Pancreas (tissue), 10 donors: ENCODE data around the gene WBP1L. TPM values are rescaled to one million over a fixed set of nuclear protein-coding genes. Genes with fewer than 3 reads are reported as not detected.

Experiments used
- ATAC-seq, 4 donors: fragments of 200-7000 bp; cut with Tn5 transposase; one replicate each; pipeline versions ENCODE4 v1.8.0 to v1.9.1; 2020; ENCODE audit warnings: mild to moderate bottlenecking in 4 of 4, moderate library complexity in 4 of 4
- DNase-seq, 6 donors: peaks; one replicate each; pipeline ENCODE4 v3.0.0-alpha.2; 2020
- FAIRE-seq: peaks from 2 replicates; lab custom pipeline; 2012; peaks lifted over from hg19 to GRCh38; lab: Jason Lieb, UNC
- H3K27ac ChIP-seq, 4 donors: fragments of 200-600 bp; sonication (generic); 1 replicate in 3 of 4; 2 replicates in 1 of 4; pipeline versions ENCODE4 v1.5.0 to v1.8.0; 2020
- H3K27me3 ChIP-seq, 4 donors: fragments of 200-600 bp; one replicate each; pipeline ENCODE4 v1.8.0; 2021
- H3K36me3 ChIP-seq, 3 donors: fragments of 200-600 bp; sonication (generic) in 1 of 3; one replicate each; pipeline versions ENCODE4 v1.5.0 to v1.8.0; 2020 to 2021
- H3K4me1 ChIP-seq, 3 donors: fragments of 200-600 bp; one replicate each; pipeline ENCODE4 v1.8.0; 2021
- H3K4me3 ChIP-seq, 4 donors: fragments of 200-600 bp; sonication (generic) in 2 of 4; one replicate each; pipeline versions ENCODE4 v1.5.0 to v1.8.0; 2020 to 2021
- H3K9me3 ChIP-seq, 4 donors: fragments of 200-600 bp; one replicate each; pipeline ENCODE4 v1.8.0; 2021
- WGBS, 2 donors: extraction: QIAGEN DNeasy Blood & Tissue Kit; methylation state at CpG; one replicate each; pipeline ENCODE4 v1.1.7; 2013; 5-methylcytosine and 5-hydroxymethylcytosine counted together
- intact Hi-C, 3 donors: fragments of 100-400 bp; cut with DNase I; formaldehyde crosslinking; loops; one replicate each; pipeline versions ENCODE4 v1.11.1 to v1.14.2; 2022
- polyA plus RNA-seq, 2 donors: library from polyadenylated mRNA; stranded (reverse); fragments of 200-250 nt; gene quantifications; one replicate each; pipeline ENCODE4 v1.2.3, GENCODE V29; 2013
- total RNA-seq, 6 donors: library from RNA; stranded (reverse); fragmentation: NEBNext Ultra II Directional in 4 of 6; extraction: Animal tissue kit (Norgen Biotek cat#: 25700) in 4 of 6; gene quantifications; one replicate each; pipeline versions ENCODE4 v1.2.1 to v1.2.4, GENCODE V29; 2021 to 2023
- TF ChIP-seq, protein P1 (sequence below), 4 donors: fragments of 200-600 bp; sonication (generic) in 3 of 4; IDR thresholded peaks; one replicate each; pipeline versions ENCODE4 v1.5.0 to v1.8.0; 2021; ENCODE audit warnings: antibody characterized with exemption in 4 of 4
- donor health status: healthy with polysubstance abuse.
- donor health status: DM: no; HTN: no; CAD: no; lungs with moderate emphysema.
- donor health status: DM: no; HTN: no; CAD: no.
- donor health status: control.
- donor health status: control.
- donor health status: Bipolar disorder and iron deficiency.
- donor health status: DM: yes; HTN: yes; CAD: no.
- donor health status: DM: no; HTN: no; CAD: no.
- donor health status: DM: no; HTN: no; CAD: no.
- donor health status: DM: yes; HTN: yes; CAD: no.

WBP1L gene
- total and polyA plus RNA-seq, 8 donors = 9.0 to 27.3 (median 10.8) TPM

DNA sequence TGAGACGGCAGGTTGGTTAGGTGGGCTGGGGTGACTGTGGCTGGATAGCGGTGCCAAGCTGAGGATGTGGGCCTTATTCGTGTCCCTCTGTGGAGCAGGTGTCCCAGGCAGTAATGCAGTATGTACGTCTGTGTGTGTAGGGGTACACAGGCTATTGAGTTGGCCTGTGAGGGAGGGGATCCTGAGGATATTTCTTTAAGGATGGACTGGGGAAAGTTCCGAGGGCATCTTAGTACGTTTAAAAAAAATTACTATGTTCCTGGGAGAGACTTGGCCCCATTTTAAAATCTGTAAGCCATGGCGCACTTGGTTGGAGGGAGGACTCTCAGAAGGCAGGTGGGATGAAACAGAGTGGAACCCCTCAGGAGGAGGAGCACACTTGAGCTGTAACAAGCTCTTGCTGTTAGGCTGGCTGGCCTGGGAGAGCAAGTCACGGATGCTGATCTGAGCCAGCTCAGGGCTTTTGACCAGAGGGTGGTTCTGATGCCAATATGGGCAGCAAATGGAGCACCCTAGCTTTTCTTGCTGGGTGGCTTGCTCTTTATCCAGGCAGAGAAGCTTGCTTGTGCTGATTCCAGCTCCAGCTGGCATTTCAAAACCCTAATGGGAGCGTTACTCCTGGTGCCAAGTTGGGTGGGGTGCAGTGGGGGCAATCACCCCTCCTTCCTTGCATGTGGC, 765 bp downstream of the WBP1L start:
- peaks cover 14 to 21% (median 16%) of the 10 kb centered on the region in 3 donors for H3K4me1 ChIP-seq
- FAIRE-seq = no peak
- DNase-seq = peak in 3 of 6 donors; percentile 14 to 34 (median 26)
- H3K27ac ChIP-seq = peak overlapping the region in 3 of 4 donors; percentile 45 to 76 (median 71)
- WGBS, 2 donors = 2% methylated on average over 9 of the region's 9 CpGs
- no peaks in the 10 kb centered on the region for H3K9me3 ChIP-seq
- ATAC-seq = peak; percentile 16 to 43 (median 24)
- no peaks in the 10 kb centered on the region for H3K36me3 ChIP-seq
- TF ChIP-seq, protein P1, sequence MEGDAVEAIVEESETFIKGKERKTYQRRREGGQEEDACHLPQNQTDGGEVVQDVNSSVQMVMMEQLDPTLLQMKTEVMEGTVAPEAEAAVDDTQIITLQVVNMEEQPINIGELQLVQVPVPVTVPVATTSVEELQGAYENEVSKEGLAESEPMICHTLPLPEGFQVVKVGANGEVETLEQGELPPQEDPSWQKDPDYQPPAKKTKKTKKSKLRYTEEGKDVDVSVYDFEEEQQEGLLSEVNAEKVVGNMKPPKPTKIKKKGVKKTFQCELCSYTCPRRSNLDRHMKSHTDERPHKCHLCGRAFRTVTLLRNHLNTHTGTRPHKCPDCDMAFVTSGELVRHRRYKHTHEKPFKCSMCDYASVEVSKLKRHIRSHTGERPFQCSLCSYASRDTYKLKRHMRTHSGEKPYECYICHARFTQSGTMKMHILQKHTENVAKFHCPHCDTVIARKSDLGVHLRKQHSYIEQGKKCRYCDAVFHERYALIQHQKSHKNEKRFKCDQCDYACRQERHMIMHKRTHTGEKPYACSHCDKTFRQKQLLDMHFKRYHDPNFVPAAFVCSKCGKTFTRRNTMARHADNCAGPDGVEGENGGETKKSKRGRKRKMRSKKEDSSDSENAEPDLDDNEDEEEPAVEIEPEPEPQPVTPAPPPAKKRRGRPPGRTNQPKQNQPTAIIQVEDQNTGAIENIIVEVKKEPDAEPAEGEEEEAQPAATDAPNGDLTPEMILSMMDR (IDR thresholded peaks at IDR 0.05) = no peak
- H3K4me3 ChIP-seq = peak overlapping the region; percentile 79 to 96 (median 91)
- no peaks in the 10 kb centered on the region for H3K27me3 ChIP-seq
- intact Hi-C loops = no loop called here

DNA sequence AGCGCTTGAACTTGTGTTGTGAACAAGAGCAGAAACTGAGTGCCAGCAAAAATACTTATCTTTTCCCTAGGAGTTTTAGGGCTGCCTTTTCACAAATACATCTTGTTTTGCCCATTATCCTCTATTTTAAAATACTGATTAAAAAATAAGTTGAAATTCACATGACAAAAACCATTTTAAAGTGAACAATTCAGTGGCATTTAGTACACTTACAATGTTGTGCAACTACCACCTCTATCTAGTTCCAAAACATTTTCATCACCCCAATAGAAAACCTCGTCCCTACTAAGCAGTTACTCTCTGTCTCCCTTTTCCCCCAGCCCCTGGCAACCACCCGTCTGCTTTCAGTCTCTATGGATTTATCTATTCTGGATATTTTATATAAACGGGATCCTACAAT, 1.4 kb downstream of the WBP1L start:
- DNase-seq (no peak), FAIRE-seq (no peak)
- no peak overlapping the region for H3K27ac ChIP-seq

DNA sequence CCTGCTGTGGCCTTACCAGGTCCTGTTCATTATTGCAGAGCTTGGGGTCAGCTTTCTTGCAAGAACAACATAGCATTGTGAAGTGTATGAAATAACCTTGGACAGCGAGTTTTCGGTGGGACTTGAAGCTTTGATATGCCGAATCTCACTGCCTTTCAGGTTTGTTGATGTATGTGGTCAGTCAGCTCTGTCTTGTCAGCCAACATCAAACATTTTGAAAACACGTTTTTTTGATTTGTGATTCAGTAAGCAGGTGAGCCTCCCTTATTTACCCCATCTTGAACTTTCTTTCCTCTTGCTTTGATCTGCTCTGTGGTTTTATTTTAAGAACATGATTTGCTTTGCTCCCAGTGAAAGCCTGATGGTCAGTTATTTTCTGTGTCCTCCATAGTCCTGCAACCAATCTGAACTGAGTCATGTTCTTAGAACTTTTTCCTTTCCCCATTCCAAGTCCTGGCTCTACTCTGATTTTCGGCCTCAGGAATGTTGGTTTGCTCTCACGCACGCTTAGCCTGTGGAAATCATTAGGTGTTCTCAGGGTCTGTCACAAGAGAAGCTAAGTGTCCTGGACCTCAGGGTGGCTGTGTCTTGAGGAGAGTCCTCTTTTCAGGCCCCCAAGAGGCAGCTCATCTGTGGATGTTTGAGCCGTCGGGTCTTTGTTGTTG, 8.7 kb downstream of the WBP1L start:
- H3K27ac ChIP-seq = peak overlapping the region in 1 of 4 donors; percentile 3
- peak in 3 of 4 donors; percentile 31 to 56 (median 36) for ATAC-seq
- H3K4me3 ChIP-seq = no peak overlapping the region
- WGBS, 2 donors = 79 to 80% methylated on average over 9 of the region's 9 CpGs
- FAIRE-seq = no peak
- H3K27me3 ChIP-seq = no peaks in the 10 kb centered on the region
- H3K9me3 ChIP-seq = no peaks in the 10 kb centered on the region
- intact Hi-C loops = no loop called here
- H3K36me3 ChIP-seq = no peaks in the 10 kb centered on the region
- H3K4me1 ChIP-seq = peaks cover 0 to 10% (median 5%) of the 10 kb centered on the region in 3 donors
- DNase-seq = no peak
- TF ChIP-seq, protein P1 (IDR thresholded peaks at IDR 0.05) = no peak

More for the DNA sequence above, 1.4 kb downstream of the WBP1L start:
- TF ChIP-seq, protein P1 (IDR thresholded peaks at IDR 0.05) = no peak
- Histone ChIP-seq H3K4me1 (peaks cover 14 to 21% (median 16%) of the 10 kb centered on the region in 3 donors), H3K9me3 (no peaks in the 10 kb centered on the region), H3K27me3 (no peaks in the 10 kb centered on the region), H3K4me3 (peak overlapping the region in 2 of 4 donors; percentile 91 to 96), H3K36me3 (no peaks in the 10 kb centered on the region)
- intact Hi-C loops = no loop called here
- ATAC-seq = no peak
- WGBS, 2 donors = 35 to 50% methylated on average over 4 of the region's 4 CpGs

DNA sequence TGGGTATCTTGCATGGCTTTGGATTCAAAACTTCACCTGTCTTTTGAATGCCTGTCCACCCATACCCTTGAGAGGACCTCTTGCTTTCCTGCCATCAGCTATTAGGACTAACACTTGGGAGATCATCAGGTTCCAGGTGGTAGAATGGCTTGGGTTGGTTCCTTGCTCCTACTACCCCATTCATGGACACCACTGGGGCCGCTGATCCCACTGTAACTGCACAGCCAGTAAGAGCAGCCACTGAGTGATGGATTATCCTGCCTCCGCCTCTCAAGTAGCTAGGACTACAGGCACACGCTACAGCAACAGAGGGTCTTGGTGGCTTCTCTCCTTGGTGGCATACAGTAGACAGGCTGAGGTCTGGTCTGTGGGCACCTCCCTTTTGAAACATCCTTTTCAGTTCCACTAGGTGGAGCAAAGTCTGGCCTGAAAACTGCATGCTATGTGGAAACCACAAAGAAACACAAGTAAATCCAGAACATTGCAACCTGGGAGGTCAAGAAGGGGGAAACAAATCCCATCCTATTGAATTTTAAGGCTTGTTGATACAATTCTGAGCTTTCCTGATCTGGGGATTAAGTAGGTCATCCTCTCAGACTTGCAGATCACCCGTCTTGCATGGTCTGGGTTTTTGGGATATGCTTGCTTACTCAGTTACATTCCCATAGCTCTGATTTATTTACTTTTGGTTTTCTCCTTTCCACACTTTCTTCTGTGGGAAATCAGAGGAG, 9.4 kb downstream of the WBP1L start:
- Histone ChIP-seq H3K27ac (peak overlapping the region in 2 of 4 donors; percentile 3 to 56), H3K4me3 (no peak overlapping the region), H3K9me3 (no peaks in the 10 kb centered on the region), H3K4me1 (peaks cover 0 to 10% (median 5%) of the 10 kb centered on the region in 3 donors), H3K27me3 (no peaks in the 10 kb centered on the region), H3K36me3 (no peaks in the 10 kb centered on the region)
- 84 to 88% methylated on average over 4 of the region's 4 CpGs for WGBS, 2 donors
- FAIRE-seq (no peak), ATAC-seq (peak; percentile 48 to 87 (median 82)), DNase-seq (no peak)
- intact Hi-C loops = no loop called here
- TF ChIP-seq, protein P1 (IDR thresholded peaks at IDR 0.05) = peak in 2 of 4 donors; percentile 16 to 29
